Sigmoid colon (tissue), 7 donors: ENCODE data around the gene KCNJ1. TPM values are rescaled to one million over a fixed set of nuclear protein-coding genes. Genes with fewer than 3 reads are reported as not detected.

Experiments used
- DNase-seq: peaks from one replicate; pipeline ENCODE4 v3.0.0-alpha.2; 2019
- H3K27ac ChIP-seq, 4 donors: fragments of 200-600 bp; sonication (generic); one replicate each; pipeline ENCODE4 v1.5.1; 2016 to 2019; ENCODE audit warnings: mild to moderate bottlenecking in 1 of 4
- H3K27me3 ChIP-seq, 3 donors: fragments of 200-600 bp; sonication (generic); one replicate each; pipeline ENCODE4 v1.5.1; 2019; ENCODE audit warnings: mild to moderate bottlenecking in 1 of 3
- H3K36me3 ChIP-seq, 4 donors: fragments of 200-600 bp; sonication (generic); one replicate each; pipeline ENCODE4 v1.5.1; 2016 to 2019
- H3K4me1 ChIP-seq, 4 donors: fragments of 200-600 bp; sonication (generic); one replicate each; pipeline ENCODE4 v1.5.1; 2017 to 2019
- H3K4me3 ChIP-seq, 4 donors: fragments of 200-600 bp; sonication (generic); one replicate each; pipeline ENCODE4 v1.5.1; 2017 to 2019; ENCODE audit warnings: mild to moderate bottlenecking in 2 of 4, moderate library complexity in 1 of 4
- H3K9me3 ChIP-seq, 4 donors: fragments of 200-600 bp in 3 of 4; sonication (generic) in 3 of 4; one replicate each; pipeline versions ENCODE4 v1.5.1 to v1.6.1; 2013 to 2019
- EP300 ChIP-seq, 4 donors: sonication (generic); formaldehyde crosslinking; IDR thresholded peaks; one replicate each; pipeline ENCODE4 v1.6.1; 2017; ENCODE audit warnings: antibody characterized with exemption in 4 of 4
- POLR2A ChIP-seq, 2 donors: fragments of 450-650 bp; IDR thresholded peaks; one replicate each; pipeline ENCODE4 v1.6.1; 2016; ENCODE audit warnings: antibody characterized with exemption in 2 of 2, mild to moderate bottlenecking in 2 of 2, moderate library complexity in 2 of 2
- POLR2AphosphoS5 ChIP-seq, 4 donors: sonication (generic); formaldehyde crosslinking; IDR thresholded peaks; one replicate each; pipeline ENCODE4 v1.6.1; 2017; ENCODE audit warnings: antibody characterized with exemption in 4 of 4
- WGBS, 2 donors: extraction: QIAGEN DNeasy Blood & Tissue Kit; methylation state at CpG; one replicate each; pipeline ENCODE4 v1.1.7; 2013; 5-methylcytosine and 5-hydroxymethylcytosine counted together
- intact Hi-C: fragments of 100-400 bp; cut with DNase I; formaldehyde crosslinking; loops from one replicate; pipeline ENCODE4 v1.15.1; 2023
- polyA plus RNA-seq, 3 donors: library from polyadenylated mRNA; stranded (reverse); fragments of 200-250 nt; gene quantifications; one replicate each; pipeline ENCODE4 v1.2.3, GENCODE V29; 2013
- total RNA-seq, 4 donors: library from RNA; depleted of rRNA; stranded (reverse); fragments of >200 nt; gene quantifications; one replicate each; pipeline ENCODE4 v1.1.0, GENCODE V29; 2016
- TF ChIP-seq, protein P1 (sequence below), 4 experiments: fragments of 450-650 bp in 3 of 4; fragments of 200-600 bp in 1 of 4; IDR thresholded peaks; one replicate each; pipeline ENCODE4 v1.5.1; 2016 to 2019; ENCODE audit warnings: antibody characterized with exemption in 4 of 4, mild to moderate bottlenecking in 3 of 4, moderate library complexity in 2 of 4
- donor health status: healthy with polysubstance abuse.
- donor health status: Bipolar disorder and iron deficiency.
- donor health status: healthy.

KCNJ1 gene
- total and polyA plus RNA-seq, 7 donors = 0.81 TPM; not detected in 6

DNA sequence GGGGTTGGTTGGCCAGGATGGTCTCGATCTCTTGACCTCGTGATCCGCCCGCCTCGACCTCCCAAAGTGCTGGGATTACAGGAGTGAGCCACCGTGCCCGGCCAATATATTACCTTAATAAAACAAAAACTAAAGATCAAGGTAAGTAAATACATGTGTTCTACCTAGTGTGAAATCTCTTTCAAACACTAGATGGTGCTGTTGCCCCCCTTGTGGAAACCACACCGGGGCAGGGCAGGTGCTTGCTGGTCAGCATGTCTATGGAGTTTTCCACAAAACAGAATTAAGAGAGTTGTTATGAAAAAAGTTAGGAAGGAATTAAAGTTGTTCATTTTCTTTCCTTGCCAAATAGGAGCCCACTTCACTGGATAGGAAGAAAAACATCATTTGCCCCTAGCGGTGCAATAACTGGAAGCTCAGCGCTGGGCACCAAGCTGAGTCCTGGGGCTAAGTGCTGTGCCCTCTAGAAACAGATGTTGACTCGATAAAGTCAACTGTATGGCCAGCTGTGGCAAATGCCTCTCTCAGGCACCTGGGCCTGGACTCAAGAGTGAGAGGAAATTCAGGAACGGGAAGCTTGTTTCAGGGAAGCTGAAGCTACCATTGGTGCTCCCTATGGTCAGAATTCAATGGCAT is 17.7 kb upstream of the KCNJ1 start:
- no peak overlapping the region for H3K27ac ChIP-seq
- DNase-seq = peak; percentile 72
- no peaks in the 10 kb centered on the region for H3K4me1 ChIP-seq
- WGBS, 2 donors = 25 to 29% methylated on average over 12 of the region's 12 CpGs
- intact Hi-C loops = loop anchor here (1.0 kb wide), 1 partner anchor 71 kb away; no protein-coding TSS in a partner anchor
- TF ChIP-seq EP300 (IDR thresholded peaks at IDR 0.05) = no peak
- TF ChIP-seq, protein P1, sequence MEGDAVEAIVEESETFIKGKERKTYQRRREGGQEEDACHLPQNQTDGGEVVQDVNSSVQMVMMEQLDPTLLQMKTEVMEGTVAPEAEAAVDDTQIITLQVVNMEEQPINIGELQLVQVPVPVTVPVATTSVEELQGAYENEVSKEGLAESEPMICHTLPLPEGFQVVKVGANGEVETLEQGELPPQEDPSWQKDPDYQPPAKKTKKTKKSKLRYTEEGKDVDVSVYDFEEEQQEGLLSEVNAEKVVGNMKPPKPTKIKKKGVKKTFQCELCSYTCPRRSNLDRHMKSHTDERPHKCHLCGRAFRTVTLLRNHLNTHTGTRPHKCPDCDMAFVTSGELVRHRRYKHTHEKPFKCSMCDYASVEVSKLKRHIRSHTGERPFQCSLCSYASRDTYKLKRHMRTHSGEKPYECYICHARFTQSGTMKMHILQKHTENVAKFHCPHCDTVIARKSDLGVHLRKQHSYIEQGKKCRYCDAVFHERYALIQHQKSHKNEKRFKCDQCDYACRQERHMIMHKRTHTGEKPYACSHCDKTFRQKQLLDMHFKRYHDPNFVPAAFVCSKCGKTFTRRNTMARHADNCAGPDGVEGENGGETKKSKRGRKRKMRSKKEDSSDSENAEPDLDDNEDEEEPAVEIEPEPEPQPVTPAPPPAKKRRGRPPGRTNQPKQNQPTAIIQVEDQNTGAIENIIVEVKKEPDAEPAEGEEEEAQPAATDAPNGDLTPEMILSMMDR (IDR thresholded peaks at IDR 0.05) = peak; percentile 64 to 75 (median 70)
- peaks cover 0 to 20% (median 13%) of the 10 kb centered on the region in 3 donors for H3K27me3 ChIP-seq
- H3K4me3 ChIP-seq = no peak overlapping the region
- H3K9me3 ChIP-seq = no peaks in the 10 kb centered on the region
- H3K36me3 ChIP-seq = no peaks in the 10 kb centered on the region

GRCh38 chr11:128884054-128884453 is 17.0 kb upstream of the KCNJ1 start:
- no peaks in the 10 kb centered on the region for H3K4me1 ChIP-seq
- 29 to 37% methylated on average over 4 of the region's 4 CpGs for WGBS, 2 donors
- no peak for TF ChIP-seq EP300 (IDR thresholded peaks at IDR 0.05)
- TF ChIP-seq POLR2A (IDR thresholded peaks at IDR 0.05) = no peak
- TF ChIP-seq, protein P1 (IDR thresholded peaks at IDR 0.05) = no peak
- no peak for TF ChIP-seq POLR2AphosphoS5 (IDR thresholded peaks at IDR 0.05)
- intact Hi-C loops = loop anchor here (1.0 kb wide), 1 partner anchor 72 kb away; no protein-coding TSS in a partner anchor
- no peaks in the 10 kb centered on the region for H3K9me3 ChIP-seq
- H3K36me3 ChIP-seq = no peaks in the 10 kb centered on the region
- H3K27ac ChIP-seq = no peak overlapping the region
- H3K4me3 ChIP-seq = no peak overlapping the region
- peaks cover 0 to 12% (median 10%) of the 10 kb centered on the region in 3 donors for H3K27me3 ChIP-seq
- DNase-seq = no peak

DNA sequence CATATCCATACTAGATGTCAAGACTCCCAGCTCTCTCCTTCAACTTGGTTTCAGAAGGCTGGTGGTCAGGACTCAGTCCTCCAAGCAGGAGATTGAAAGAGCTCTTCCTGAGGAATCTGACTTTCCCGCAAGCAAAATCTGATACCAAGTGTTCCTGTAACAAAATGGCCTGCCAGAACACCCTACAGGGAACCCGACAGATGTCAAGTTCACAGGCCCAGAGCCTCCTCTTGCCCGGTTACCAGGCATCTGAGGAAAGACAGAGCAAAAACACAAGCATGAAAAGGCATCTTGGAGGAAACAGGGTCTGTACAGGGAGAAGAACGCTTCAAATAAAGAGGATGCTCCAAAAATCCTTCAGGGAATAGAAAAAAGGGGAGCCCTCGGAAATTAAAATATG is 15.4 kb upstream of the KCNJ1 start:
- WGBS, 2 donors = 82 to 89% methylated on average over 5 of the region's 5 CpGs
- TF ChIP-seq, protein P1 (IDR thresholded peaks at IDR 0.05) = no peak
- TF ChIP-seq EP300 (IDR thresholded peaks at IDR 0.05) (no peak), POLR2A (IDR thresholded peaks at IDR 0.05) (no peak), POLR2AphosphoS5 (IDR thresholded peaks at IDR 0.05) (no peak)
- Histone ChIP-seq H3K9me3 (no peaks in the 10 kb centered on the region), H3K4me3 (no peak overlapping the region), H3K27me3 (no peaks in the 10 kb centered on the region), H3K4me1 (no peaks in the 10 kb centered on the region), H3K36me3 (no peaks in the 10 kb centered on the region), H3K27ac (no peak overlapping the region)
- intact Hi-C loops = no loop called here
- no peak for DNase-seq

- peak; percentile 10 for DNase-seq
- no peaks in the 10 kb centered on the region for H3K27me3 ChIP-seq
- no peak overlapping the region for H3K4me3 ChIP-seq
- H3K9me3 ChIP-seq = no peaks in the 10 kb centered on the region
- H3K36me3 ChIP-seq = no peaks in the 10 kb centered on the region
- WGBS, 2 donors = 78 to 85% methylated on average over 8 of the region's 8 CpGs
- TF ChIP-seq EP300 (IDR thresholded peaks at IDR 0.05) = no peak
- no peak for TF ChIP-seq POLR2A (IDR thresholded peaks at IDR 0.05)
- TF ChIP-seq, protein P1 (IDR thresholded peaks at IDR 0.05) = no peak
- no peak for TF ChIP-seq POLR2AphosphoS5 (IDR thresholded peaks at IDR 0.05)
- no peak overlapping the region for H3K27ac ChIP-seq
- no peaks in the 10 kb centered on the region for H3K4me1 ChIP-seq
- intact Hi-C loops = no loop called here
These were observed 14.1 kb upstream of the KCNJ1 start for GRCh38 chr11:128881221-128881620.

DNA sequence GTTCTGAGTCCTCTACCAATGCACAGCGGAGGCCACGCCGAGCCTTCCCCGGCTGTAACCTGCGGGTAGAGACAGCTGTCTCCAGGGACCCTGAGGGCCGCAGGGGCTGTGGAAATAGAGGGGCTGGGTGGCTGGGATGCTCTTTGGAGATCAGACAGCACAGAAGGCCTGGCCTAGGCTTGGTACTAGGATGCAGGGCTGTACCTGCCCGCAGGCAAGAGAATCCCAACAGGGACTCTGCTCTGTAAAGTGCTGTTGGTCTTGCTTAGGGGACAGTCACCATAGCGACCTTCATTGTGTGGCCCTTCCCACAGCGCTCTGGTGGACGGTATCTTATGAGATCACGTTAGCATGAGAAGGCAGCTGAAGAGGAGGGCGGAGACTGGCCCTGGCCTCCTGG is 12.7 kb upstream of the KCNJ1 start:
- 79 to 86% methylated on average over 12 of the region's 12 CpGs for WGBS, 2 donors
- peak; percentile 17 for DNase-seq
- H3K27ac ChIP-seq = no peak overlapping the region
- TF ChIP-seq EP300 (IDR thresholded peaks at IDR 0.05) (no peak), POLR2A (IDR thresholded peaks at IDR 0.05) (no peak), POLR2AphosphoS5 (IDR thresholded peaks at IDR 0.05) (no peak)
- TF ChIP-seq, protein P1 (IDR thresholded peaks at IDR 0.05) = no peak
- intact Hi-C loops = no loop called here
- no peaks in the 10 kb centered on the region for H3K27me3 ChIP-seq
- no peaks in the 10 kb centered on the region for H3K4me1 ChIP-seq
- no peaks in the 10 kb centered on the region for H3K36me3 ChIP-seq
- H3K4me3 ChIP-seq = no peak overlapping the region
- H3K9me3 ChIP-seq = no peaks in the 10 kb centered on the region
